ENCODE results near the gene NDUFB8. TPM values are rescaled to one million over a fixed set of nuclear protein-coding genes. Genes with fewer than 3 reads are reported as not detected.

The NDUFB8 gene
- total RNA-seq, 1 experiment from 2014 or later = 205 TPM

GRCh38 chr10:100507357-100507732 is 22.3 kb downstream of the NDUFB8 start:
- no peak for DNase-seq (ENCODE audit: low read depth)

GRCh38 chr10:100506596-100507356 is 22.9 kb downstream of the NDUFB8 start:
- peak; percentile 69 for DNase-seq (ENCODE audit: low read depth)

- no peak for DNase-seq (ENCODE audit: low read depth)
These were observed 24.5 kb downstream of the NDUFB8 start for GRCh38 chr10:100505164-100505563.

GRCh38 chr10:100504096-100504495 is 25.6 kb downstream of the NDUFB8 start:
- no peak for DNase-seq (ENCODE audit: low read depth)

- no peak for DNase-seq (ENCODE audit: low read depth)
These were observed 26.7 kb downstream of the NDUFB8 start for GRCh38 chr10:100502926-100503494.

- DNase-seq (ENCODE audit: low read depth) = no peak
These were observed 28.2 kb downstream of the NDUFB8 start for GRCh38 chr10:100501423-100501822.

- no peak for DNase-seq (ENCODE audit: low read depth)
These were observed 31.6 kb downstream of the NDUFB8 start for GRCh38 chr10:100498059-100498458.

GRCh38 chr10:100496567-100496966 is 33.1 kb downstream of the NDUFB8 start:
- DNase-seq (ENCODE audit: low read depth) = no peak

GRCh38 chr10:100490531-100490930 is 39.1 kb downstream of the NDUFB8 start:
- no peak for DNase-seq (ENCODE audit: low read depth)

GRCh38 chr10:100489396-100489795 is 40.3 kb downstream of the NDUFB8 start:
- DNase-seq (ENCODE audit: low read depth) = no peak

- no peak for DNase-seq (ENCODE audit: low read depth)
These were observed 42.1 kb downstream of the NDUFB8 start for GRCh38 chr10:100487529-100487928.

GRCh38 chr10:100485801-100486495 is 43.7 kb downstream of the NDUFB8 start:
- DNase-seq (ENCODE audit: low read depth) = no peak

GRCh38 chr10:100485366-100485765 is 44.3 kb downstream of the NDUFB8 start:
- DNase-seq (ENCODE audit: low read depth) = no peak

- no peak for DNase-seq (ENCODE audit: low read depth)
These were observed 45.6 kb downstream of the NDUFB8 start for GRCh38 chr10:100483876-100484666.

- no peak for DNase-seq (ENCODE audit: low read depth)
These were observed 46.9 kb downstream of the NDUFB8 start for GRCh38 chr10:100482834-100483185.

- peak; percentile 59 for DNase-seq (ENCODE audit: low read depth)
These were observed 47.4 kb downstream of the NDUFB8 start for GRCh38 chr10:100482181-100482833.

GRCh38 chr10:100481462-100482081 is 48.1 kb downstream of the NDUFB8 start:
- DNase-seq (ENCODE audit: low read depth) = peak; percentile 85

- no peak for DNase-seq (ENCODE audit: low read depth)
These were observed 49.7 kb downstream of the NDUFB8 start for GRCh38 chr10:100480002-100480401.

GRCh38 chr10:100479037-100479436 is 50.6 kb downstream of the NDUFB8 start:
- no peak for DNase-seq (ENCODE audit: low read depth)

- no peak for DNase-seq (ENCODE audit: low read depth)
These were observed 51.7 kb downstream of the NDUFB8 start for GRCh38 chr10:100477970-100478369.

All from M059J (cell line).